Stomach (tissue), 9 donors: Measurements from ENCODE around the gene POLR2F. TPM values are rescaled to one million over a fixed set of nuclear protein-coding genes. Genes with fewer than 3 reads are reported as not detected.

Source experiments
- DNase-seq, 2 donors: peaks; one replicate each; pipeline versions ENCODE4 v3.0.0 to v3.0.0-alpha.2; 2013 to 2019
- H3K27ac ChIP-seq, 5 donors: fragments of 200-600 bp in 4 of 5; sonication (generic) in 4 of 5; one replicate each; pipeline ENCODE4 v1.5.1; 2013 to 2019; ENCODE audit warnings: mild to moderate bottlenecking in 1 of 5, moderate library complexity in 1 of 5
- H3K27me3 ChIP-seq, 3 donors: fragments of 200-600 bp; sonication (generic); one replicate each; pipeline ENCODE4 v1.5.1; 2017 to 2019; ENCODE audit warnings: mixed run types in 1 of 3
- H3K36me3 ChIP-seq, 4 donors: fragments of 200-600 bp; sonication (generic); 1 replicate in 3 of 4; 2 replicates in 1 of 4; pipeline ENCODE4 v1.5.1; 2016 to 2019
- H3K4me1 ChIP-seq, 4 donors: fragments of 200-600 bp; sonication (generic); one replicate each; pipeline ENCODE4 v1.5.1; 2016 to 2019
- H3K4me3 ChIP-seq, 4 donors: fragments of 200-600 bp; sonication (generic) in 3 of 4; one replicate each; pipeline ENCODE4 v1.5.1; 2016 to 2019; ENCODE audit warnings: mild to moderate bottlenecking in 1 of 4
- H3K9me3 ChIP-seq, 4 donors: fragments of 200-600 bp; sonication (generic); one replicate each; pipeline ENCODE4 v1.5.1; 2016 to 2019
- CTCF ChIP-seq, 7 experiments: fragments of 450-650 bp in 4 of 7; fragments of 200-600 bp in 3 of 7; sonication (generic) in 3 of 7; IDR thresholded peaks; one replicate each; pipeline ENCODE4 v1.5.1; 2016 to 2019; ENCODE audit warnings: antibody characterized with exemption in 7 of 7, control low read depth in 2 of 7, mild to moderate bottlenecking in 1 of 7
- EP300 ChIP-seq: sonication (generic); formaldehyde crosslinking; IDR thresholded peaks from one replicate; pipeline ENCODE4 v1.6.1; 2017; ENCODE audit warnings: antibody characterized with exemption
- POLR2A ChIP-seq, 4 donors: fragments of 450-650 bp; IDR thresholded peaks; one replicate each; pipeline ENCODE4 v1.6.1; 2016; ENCODE audit warnings: antibody characterized with exemption in 4 of 4, control low read depth in 2 of 4, mild to moderate bottlenecking in 1 of 4, moderate library complexity in 1 of 4
- POLR2AphosphoS5 ChIP-seq, 3 donors: sonication (generic); formaldehyde crosslinking; IDR thresholded peaks; one replicate each; pipeline ENCODE4 v1.6.1; 2016; ENCODE audit warnings: antibody characterized with exemption in 3 of 3
- WGBS, 5 donors: extraction: QIAGEN DNeasy Blood & Tissue Kit in 3 of 5; methylation state at CpG; one replicate each; pipeline versions ENCODE4 v1.1.5 to v1.1.7; 2013 to 2018; 5-methylcytosine and 5-hydroxymethylcytosine counted together
- intact Hi-C: fragments of 100-400 bp; cut with DNase I; formaldehyde crosslinking; loops from one replicate; pipeline ENCODE4 v1.15.1; 2023; ENCODE audit warnings: low total_unique reads
- polyA plus RNA-seq, 3 donors: library from polyadenylated mRNA; stranded (reverse); fragments of 200-250 nt; gene quantifications; one replicate each; pipeline ENCODE4 v1.2.3, GENCODE V29; 2013
- total RNA-seq, 5 donors: library from RNA; depleted of rRNA; stranded (reverse); fragments of >200 nt; gene quantifications; one replicate each; pipeline versions ENCODE4 v1.1.0 to v1.2.3, GENCODE V29; 2014 to 2016
- donor health status: healthy with polysubstance abuse.
- donor health status: Bipolar disorder and iron deficiency.
- donor health status: healthy.

The POLR2F gene
- total and polyA plus RNA-seq, 8 donors: 41.5 to 149 (median 120) TPM

GRCh38 chr22:37961062-37961461 lies 7.6 kb downstream of the POLR2F start:
- Histone ChIP-seq H3K36me3 (peaks cover 58 to 92% (median 88%) of the 10 kb centered on the region in 4 donors), H3K4me1 (peaks cover 0 to 16% (median 7%) of the 10 kb centered on the region in 4 donors), H3K4me3 (no peak overlapping the region), H3K27me3 (no peaks in the 10 kb centered on the region), H3K9me3 (no peaks in the 10 kb centered on the region), H3K27ac (no peak overlapping the region)
- DNase-seq: no peak
- 94 to 100% (median 99%) methylated on average over 1 to 4 of the region's 4 CpGs for WGBS, 5 donors
- intact Hi-C loops: loop anchor here (10.0 kb wide), 1 partner anchor 146 kb away; no protein-coding TSS in a partner anchor
- TF ChIP-seq CTCF (IDR thresholded peaks at IDR 0.05) (no peak), EP300 (no peak), POLR2AphosphoS5 (IDR thresholded peaks at IDR 0.05) (no peak), POLR2A (IDR thresholded peaks at IDR 0.05) (no peak)

- Histone ChIP-seq H3K27ac (no peak overlapping the region), H3K9me3 (no peaks in the 10 kb centered on the region), H3K36me3 (peaks cover 47 to 81% (median 75%) of the 10 kb centered on the region in 4 donors), H3K4me3 (no peak overlapping the region), H3K27me3 (no peaks in the 10 kb centered on the region), H3K4me1 (peaks cover 0 to 17% (median 6%) of the 10 kb centered on the region in 4 donors)
- 68 to 83% (median 70%) methylated on average over 9 of the region's 9 CpGs for WGBS, 5 donors
- no peak for DNase-seq
- intact Hi-C loops: loop anchor here (10.0 kb wide), 1 partner anchor 151 kb away; no protein-coding TSS in a partner anchor
- TF ChIP-seq EP300: no peak
- no peak for TF ChIP-seq CTCF (IDR thresholded peaks at IDR 0.05)
- no peak for TF ChIP-seq POLR2A (IDR thresholded peaks at IDR 0.05)
- no peak for TF ChIP-seq POLR2AphosphoS5 (IDR thresholded peaks at IDR 0.05)
These were observed 12.6 kb downstream of the POLR2F start for GRCh38 chr22:37965940-37966664.

GRCh38 chr22:37967147-37967546 lies 13.6 kb downstream of the POLR2F start:
- intact Hi-C loops: loop anchor here (10.0 kb wide), 1 partner anchor 152 kb away; no protein-coding TSS in a partner anchor
- Histone ChIP-seq H3K4me1 (peaks cover 0 to 17% (median 6%) of the 10 kb centered on the region in 4 donors), H3K27ac (no peak overlapping the region), H3K9me3 (no peaks in the 10 kb centered on the region), H3K36me3 (peaks cover 38 to 79% (median 65%) of the 10 kb centered on the region in 4 donors), H3K27me3 (no peaks in the 10 kb centered on the region), H3K4me3 (no peak overlapping the region)
- WGBS, 5 donors: 50 to 80% (median 53%) methylated on average over 1 of the region's 1 CpG
- TF ChIP-seq EP300 (no peak), CTCF (IDR thresholded peaks at IDR 0.05) (no peak)
- no peak for DNase-seq

GRCh38 chr22:37967637-37968451 lies 14.3 kb downstream of the POLR2F start:
- intact Hi-C loops: loop anchor here (10.0 kb wide), 1 partner anchor 153 kb away; no protein-coding TSS in a partner anchor
- Histone ChIP-seq H3K9me3 (no peaks in the 10 kb centered on the region), H3K4me1 (peaks cover 0 to 17% (median 6%) of the 10 kb centered on the region in 4 donors), H3K27ac (no peak overlapping the region), H3K4me3 (no peak overlapping the region), H3K36me3 (peaks cover 31 to 79% (median 64%) of the 10 kb centered on the region in 4 donors), H3K27me3 (no peaks in the 10 kb centered on the region)
- 75 to 90% (median 81%) methylated on average over 12 to 14 of the region's 14 CpGs for WGBS, 5 donors
- no peak for DNase-seq
- TF ChIP-seq POLR2AphosphoS5 (IDR thresholded peaks at IDR 0.05) (no peak), POLR2A (IDR thresholded peaks at IDR 0.05) (no peak), CTCF (IDR thresholded peaks at IDR 0.05) (no peak), EP300 (no peak)
